ENCODE results near the gene RALB. TPM values are rescaled to one million over a fixed set of nuclear protein-coding genes. Genes with fewer than 3 reads are reported as not detected.

RALB gene
- total RNA-seq, 2 donors from 2014 or later: 37.1 to 45.8 TPM

- no peak overlapping the region for H3K27ac ChIP-seq (ENCODE audit: low read depth, low read length)
- no peak overlapping the region for H3K4me3 ChIP-seq (ENCODE audit: low read length)
- no peaks in the 10 kb centered on the region for H3K36me3 ChIP-seq (ENCODE audit: control insufficient read depth, insufficient read depth, low read length)
- H3K36me3 Mint-ChIP-seq (ENCODE audit: low read depth): peaks cover 6% of the 10 kb centered on the region
- no peaks in the 10 kb centered on the region for H3K9me3 ChIP-seq (ENCODE audit: control insufficient read depth, low read length)
- DNase-seq: no peak
- 98% methylated on average over 4 to 5 of the region's 5 CpGs for WGBS, 2 experiments (ENCODE audit: insufficient coverage in 1 of 2, insufficient read length in 1 of 2)
- no peaks in the 10 kb centered on the region for H3K27me3 ChIP-seq (ENCODE audit: control insufficient read depth, insufficient read depth, low read length, poor library complexity, severe bottlenecking)
- H3K4me1 ChIP-seq (ENCODE audit: control insufficient read depth, insufficient read depth, low read length): peaks cover 6% of the 10 kb centered on the region
- TF ChIP-seq CTCF (conservative IDR thresholded peaks at IDR 0.05): no peak
- H3K9ac ChIP-seq (ENCODE audit: extremely low read depth, low read length, poor library complexity, severe bottlenecking): no peak overlapping the region
- peaks cover 5% of the 10 kb centered on the region for H3K27me3 Mint-ChIP-seq (ENCODE audit: insufficient read depth)
- no peak overlapping the region for H3K27ac Mint-ChIP-seq
- no peaks in the 10 kb centered on the region for H3K9me3 Mint-ChIP-seq
- peaks cover 7% of the 10 kb centered on the region for H3K4me1 Mint-ChIP-seq
- no peak overlapping the region for H3K4me3 Mint-ChIP-seq
Measured at GRCh38 chr2:120305937-120306490, 53.4 kb downstream of the RALB start.

- no peak for TF ChIP-seq CTCF (conservative IDR thresholded peaks at IDR 0.05)
Measured at GRCh38 chr2:120307482-120307881, 54.8 kb downstream of the RALB start.

GRCh38 chr2:120308038-120308910 lies 55.6 kb downstream of the RALB start:
- WGBS, 2 experiments (ENCODE audit: insufficient coverage in 1 of 2, insufficient read length in 1 of 2): 89 to 91% methylated on average over 13 to 16 of the region's 16 CpGs
- no peak for TF ChIP-seq CTCF (conservative IDR thresholded peaks at IDR 0.05)
- H3K27me3 Mint-ChIP-seq (ENCODE audit: insufficient read depth): peaks cover 18% of the 10 kb centered on the region
- no peak overlapping the region for H3K27ac ChIP-seq (ENCODE audit: low read depth, low read length)
- no peak for DNase-seq
- H3K4me1 ChIP-seq (ENCODE audit: control insufficient read depth, insufficient read depth, low read length): peaks cover 6% of the 10 kb centered on the region
- H3K36me3 Mint-ChIP-seq (ENCODE audit: low read depth): peaks cover 2% of the 10 kb centered on the region
- H3K4me3 Mint-ChIP-seq: no peak overlapping the region
- H3K27ac Mint-ChIP-seq: no peak overlapping the region
- H3K9ac ChIP-seq (ENCODE audit: extremely low read depth, low read length, poor library complexity, severe bottlenecking): no peak overlapping the region
- peaks cover 13% of the 10 kb centered on the region for H3K4me1 Mint-ChIP-seq
- H3K4me3 ChIP-seq (ENCODE audit: low read length): no peak overlapping the region
- no peaks in the 10 kb centered on the region for H3K27me3 ChIP-seq (ENCODE audit: control insufficient read depth, insufficient read depth, low read length, poor library complexity, severe bottlenecking)
- H3K36me3 ChIP-seq (ENCODE audit: control insufficient read depth, insufficient read depth, low read length): no peaks in the 10 kb centered on the region
- no peaks in the 10 kb centered on the region for H3K9me3 Mint-ChIP-seq
- no peaks in the 10 kb centered on the region for H3K9me3 ChIP-seq (ENCODE audit: control insufficient read depth, low read length)

More at GRCh38 chr2:120307482-120307881, 54.8 kb downstream of the RALB start:
- Mint-ChIP-seq H3K36me3 (ENCODE audit: low read depth) (peaks cover 2% of the 10 kb centered on the region), H3K27ac (no peak overlapping the region), H3K9me3 (no peaks in the 10 kb centered on the region), H3K4me1 (peaks cover 7% of the 10 kb centered on the region), H3K4me3 (no peak overlapping the region), H3K27me3 (ENCODE audit: insufficient read depth) (peaks cover 12% of the 10 kb centered on the region)
- no peak overlapping the region for H3K27ac ChIP-seq (ENCODE audit: low read depth, low read length)
- no peak for DNase-seq
- H3K36me3 ChIP-seq (ENCODE audit: control insufficient read depth, insufficient read depth, low read length): no peaks in the 10 kb centered on the region
- no peak overlapping the region for H3K4me3 ChIP-seq (ENCODE audit: low read length)
- WGBS, 2 experiments (ENCODE audit: insufficient coverage in 1 of 2, insufficient read length in 1 of 2): 91 to 95% methylated on average over 5 to 7 of the region's 7 CpGs
- H3K9ac ChIP-seq (ENCODE audit: extremely low read depth, low read length, poor library complexity, severe bottlenecking): no peak overlapping the region
- no peaks in the 10 kb centered on the region for H3K27me3 ChIP-seq (ENCODE audit: control insufficient read depth, insufficient read depth, low read length, poor library complexity, severe bottlenecking)
- no peaks in the 10 kb centered on the region for H3K9me3 ChIP-seq (ENCODE audit: control insufficient read depth, low read length)
- H3K4me1 ChIP-seq (ENCODE audit: control insufficient read depth, insufficient read depth, low read length): peaks cover 6% of the 10 kb centered on the region
